Mucosa of rectum (tissue), 2 donors: ENCODE results near the gene NEIL1.
"Not testable (repeated sequence)": the region's sequence is repeated elsewhere in the genome, so short reads cannot be mapped to it uniquely, and the experiment has no call there.

Experiments
- H3K27ac ChIP-seq, 2 donors: one replicate each; pipeline ENCODE4 v1.7.0; 2013; ENCODE audit warnings: inconsistent platforms in 2 of 2, low read depth in 2 of 2, low read length in 2 of 2
- H3K27me3 ChIP-seq, 2 donors: one replicate each; pipeline ENCODE4 v1.7.0; 2013; ENCODE audit warnings: low read length in 2 of 2; ENCODE audit not compliant: control insufficient read depth in 2 of 2, insufficient read depth in 2 of 2
- H3K36me3 ChIP-seq, 2 donors: one replicate each; pipeline ENCODE4 v1.7.0; 2013; ENCODE audit warnings: low read length in 2 of 2; ENCODE audit not compliant: control insufficient read depth in 2 of 2, insufficient read depth in 2 of 2
- H3K4me1 ChIP-seq, 2 donors: one replicate each; pipeline ENCODE4 v1.7.0; 2013; ENCODE audit warnings: low read length in 2 of 2, mild to moderate bottlenecking in 1 of 2; ENCODE audit not compliant: control insufficient read depth in 2 of 2, insufficient read depth in 2 of 2
- H3K4me3 ChIP-seq, 2 donors: one replicate each; pipeline ENCODE4 v1.7.0; 2013; ENCODE audit warnings: low read length in 2 of 2
- H3K9ac ChIP-seq, 2 donors: one replicate each; pipeline ENCODE4 v1.7.0; 2013; ENCODE audit warnings: low read length in 2 of 2, low read depth in 1 of 2, mild to moderate bottlenecking in 1 of 2
- H3K9me3 ChIP-seq, 2 donors: one replicate each; pipeline ENCODE4 v1.7.0; 2013; ENCODE audit warnings: low read length in 2 of 2; ENCODE audit not compliant: control insufficient read depth in 2 of 2
- donor health status: healthy.
- donor health status: Normal muscosa, but diverticular disease.

Gene NEIL1

GRCh38 chr15:75313116-75313845 is 33.6 kb upstream of the NEIL1 start:
- no peaks in the 10 kb centered on the region for H3K9me3 ChIP-seq
- H3K4me3 ChIP-seq: no peak overlapping the region
- H3K36me3 ChIP-seq: no peaks in the 10 kb centered on the region
- H3K27me3 ChIP-seq: no peaks in the 10 kb centered on the region
- H3K9ac ChIP-seq: no peak overlapping the region
- H3K27ac ChIP-seq: no peak overlapping the region
- no peaks in the 10 kb centered on the region for H3K4me1 ChIP-seq

- Histone ChIP-seq H3K27ac (no peak overlapping the region), H3K27me3 (no peaks in the 10 kb centered on the region), H3K4me1 (no peaks in the 10 kb centered on the region), H3K9ac (no peak overlapping the region), H3K4me3 (no peak overlapping the region), H3K9me3 (no peaks in the 10 kb centered on the region), H3K36me3 (no peaks in the 10 kb centered on the region)
These were observed 32.1 kb upstream of the NEIL1 start for GRCh38 chr15:75314552-75315290.

GRCh38 chr15:75319231-75319897 is 27.5 kb upstream of the NEIL1 start:
- not testable (repeated sequence) for H3K9ac ChIP-seq, H3K4me1 ChIP-seq, H3K27me3 ChIP-seq, H3K27ac ChIP-seq, H3K36me3 ChIP-seq, H3K9me3 ChIP-seq, H3K4me3 ChIP-seq

- peaks cover 0 to 7% of the 10 kb centered on the region in 2 donors for H3K4me1 ChIP-seq
- no peaks in the 10 kb centered on the region for H3K9me3 ChIP-seq
- no peak overlapping the region for H3K4me3 ChIP-seq
- no peaks in the 10 kb centered on the region for H3K36me3 ChIP-seq
- H3K9ac ChIP-seq: no peak overlapping the region
- H3K27ac ChIP-seq: no peak overlapping the region
- no peaks in the 10 kb centered on the region for H3K27me3 ChIP-seq
These were observed 25.1 kb upstream of the NEIL1 start for GRCh38 chr15:75321711-75322110.

GRCh38 chr15:75325922-75326321 is 20.9 kb upstream of the NEIL1 start:
- Histone ChIP-seq H3K27ac (no peak overlapping the region), H3K9me3 (no peaks in the 10 kb centered on the region), H3K9ac (no peak overlapping the region), H3K36me3 (no peaks in the 10 kb centered on the region), H3K27me3 (no peaks in the 10 kb centered on the region), H3K4me3 (no peak overlapping the region), H3K4me1 (peaks cover 0 to 7% of the 10 kb centered on the region in 2 donors)

GRCh38 chr15:75327005-75327404 is 19.8 kb upstream of the NEIL1 start:
- H3K9me3 ChIP-seq: no peaks in the 10 kb centered on the region
- H3K36me3 ChIP-seq: no peaks in the 10 kb centered on the region
- no peak overlapping the region for H3K27ac ChIP-seq
- H3K4me3 ChIP-seq: no peak overlapping the region
- H3K4me1 ChIP-seq: peaks cover 0 to 7% of the 10 kb centered on the region in 2 donors
- H3K9ac ChIP-seq: no peak overlapping the region
- H3K27me3 ChIP-seq: no peaks in the 10 kb centered on the region

GRCh38 chr15:75327491-75327890 is 19.3 kb upstream of the NEIL1 start:
- Histone ChIP-seq H3K4me1 (peaks cover 0 to 7% of the 10 kb centered on the region in 2 donors), H3K36me3 (no peaks in the 10 kb centered on the region), H3K9me3 (no peaks in the 10 kb centered on the region), H3K4me3 (no peak overlapping the region), H3K9ac (no peak overlapping the region), H3K27me3 (no peaks in the 10 kb centered on the region), H3K27ac (no peak overlapping the region)

GRCh38 chr15:75328493-75329314 is 18.1 kb upstream of the NEIL1 start:
- Histone ChIP-seq H3K9me3 (no peaks in the 10 kb centered on the region), H3K27me3 (no peaks in the 10 kb centered on the region), H3K4me3 (no peak overlapping the region), H3K27ac (no peak overlapping the region), H3K36me3 (no peaks in the 10 kb centered on the region), H3K4me1 (peaks cover 0 to under 1% of the 10 kb centered on the region in 2 donors), H3K9ac (no peak overlapping the region)

GRCh38 chr15:75329571-75329970 is 17.3 kb upstream of the NEIL1 start:
- Histone ChIP-seq H3K9me3 (no peaks in the 10 kb centered on the region), H3K4me1 (no peaks in the 10 kb centered on the region), H3K9ac (no peak overlapping the region), H3K36me3 (no peaks in the 10 kb centered on the region), H3K4me3 (no peak overlapping the region), H3K27me3 (no peaks in the 10 kb centered on the region), H3K27ac (no peak overlapping the region)
